OCI-LY3 (cell line): ENCODE data around the gene SUCLG2.

Source experiments
- H2AFZ ChIP-seq: fragments of 200-600, 300-600 bp; shearing (Covaris generic); 2 replicates; pipeline ENCODE4 v1.6.0; 2014; ENCODE audit warnings: antibody characterized with exemption, low read depth, low read length
- H3K27ac ChIP-seq: fragments of 200-600, 300-600 bp; sonication (generic); 2 replicates; pipeline ENCODE4 v1.5.1; 2014; ENCODE audit warnings: mild to moderate bottlenecking, low read length, moderate library complexity, mixed read lengths
- H3K27me3 ChIP-seq: fragments of 200-600, 300-600 bp; sonication (generic); 2 replicates; pipeline ENCODE4 v1.6.1; 2014; ENCODE audit warnings: low read depth, low read length, mixed read lengths
- H3K36me3 ChIP-seq: fragments of 200-600, 300-600 bp; sonication (generic); replicated peaks from 2 replicates; pipeline ENCODE3; 2014; ENCODE audit warnings: low read depth, low read length, mixed read lengths
- H3K4me1 ChIP-seq: fragments of 300-600, 200-600 bp; sonication (generic); 2 replicates; pipeline ENCODE4 v1.6.1; 2014; ENCODE audit warnings: low read length, mixed read lengths
- H3K4me2 ChIP-seq: fragments of 200-600, 300-600 bp; sonication (generic); 2 replicates; pipeline ENCODE4 v1.6.1; 2014; ENCODE audit warnings: low read length, mixed read lengths
- H3K4me3 ChIP-seq: fragments of 300-600, 200-600 bp; sonication (generic); 2 replicates; pipeline ENCODE4 v1.5.1; 2014; ENCODE audit warnings: antibody characterized with exemption, mild to moderate bottlenecking, low read length, moderate library complexity
- H3K79me2 ChIP-seq: fragments of 300-600, 200-600 bp; shearing (Covaris generic); 2 replicates; pipeline ENCODE4 v1.6.1; 2014; ENCODE audit warnings: mild to moderate bottlenecking, low read length, mixed read lengths
- H3K9ac ChIP-seq: fragments of 300-600, 200-600 bp; shearing (Covaris generic); 2 replicates; pipeline ENCODE4 v1.6.0; 2014; ENCODE audit warnings: mild to moderate bottlenecking, low read length, moderate library complexity
- H3K9me3 ChIP-seq: fragments of 200-600, 300-600 bp; shearing (Covaris generic); 2 replicates; pipeline ENCODE4 v1.6.1; 2014; ENCODE audit warnings: low read length, mixed read lengths; ENCODE audit not compliant: insufficient read depth
- H4K20me1 ChIP-seq: fragments of 200-600, 300-600 bp; sonication (generic); 2 replicates; pipeline ENCODE4 v1.6.1; 2016; ENCODE audit warnings: low read length, mixed read lengths; ENCODE audit not compliant: insufficient read depth
- CTCF ChIP-seq: fragments of 200-600, 300-600 bp; sonication (generic); IDR thresholded peaks from 2 replicates; pipeline ENCODE4 v1.5.1; 2014; ENCODE audit warnings: antibody characterized with exemption, low read length, low read depth
- EZH2phosphoT487 ChIP-seq: fragments of 200-600 bp; shearing (Covaris generic); IDR thresholded peaks from 2 replicates; pipeline ENCODE4 v1.6.1; 2018; ENCODE audit warnings: antibody characterized with exemption, mixed run types, low read depth

The SUCLG2 gene

GRCh38 chr3:67381667-67382272 lies 272.6 kb downstream of the SUCLG2 start:
- no peak for TF ChIP-seq EZH2phosphoT487
- peak; percentile 80 for TF ChIP-seq CTCF

GRCh38 chr3:67380118-67380517 lies 274.3 kb downstream of the SUCLG2 start:
- H4K20me1 ChIP-seq = peaks cover 13% of the 10 kb centered on the region; the same call in 1 of the 2 replicates
- no peak overlapping the region for H2AFZ ChIP-seq
- no peaks in the 10 kb centered on the region for H3K9me3 ChIP-seq
- H3K79me2 ChIP-seq = no peaks in the 10 kb centered on the region
- H3K4me2 ChIP-seq = no peak overlapping the region
- H3K27me3 ChIP-seq = no peaks in the 10 kb centered on the region
- no peak overlapping the region for H3K9ac ChIP-seq
- H3K4me1 ChIP-seq = no peaks in the 10 kb centered on the region
- H3K36me3 ChIP-seq = peaks cover 6% of the 10 kb centered on the region
- no peak overlapping the region for H3K4me3 ChIP-seq
- no peak for TF ChIP-seq EZH2phosphoT487
- no peak for TF ChIP-seq CTCF
- H3K27ac ChIP-seq = no peak overlapping the region

More at GRCh38 chr3:67381667-67382272, 272.6 kb downstream of the SUCLG2 start:
- no peak overlapping the region for H3K9ac ChIP-seq
- H4K20me1 ChIP-seq = peaks cover 17% of the 10 kb centered on the region; the same call in 1 of the 2 replicates
- H3K27ac ChIP-seq = no peak overlapping the region
- H3K4me3 ChIP-seq = no peak overlapping the region
- peaks cover 9% of the 10 kb centered on the region for H3K36me3 ChIP-seq
- no peaks in the 10 kb centered on the region for H3K27me3 ChIP-seq
- H3K79me2 ChIP-seq = no peaks in the 10 kb centered on the region
- no peak overlapping the region for H3K4me2 ChIP-seq
- peaks cover 2% of the 10 kb centered on the region; the same call in 1 of the 2 replicates for H3K9me3 ChIP-seq
- H3K4me1 ChIP-seq = peaks cover 6% of the 10 kb centered on the region
- no peak overlapping the region for H2AFZ ChIP-seq

- Histone ChIP-seq H3K9ac (no peak overlapping the region), H3K4me2 (no peak overlapping the region), H3K27ac (no peak overlapping the region), H4K20me1 (peaks cover 5% of the 10 kb centered on the region; the same call in 1 of the 2 replicates), H3K4me3 (no peak overlapping the region), H3K4me1 (no peaks in the 10 kb centered on the region), H3K27me3 (no peaks in the 10 kb centered on the region), H3K79me2 (no peaks in the 10 kb centered on the region), H3K36me3 (peaks cover 7% of the 10 kb centered on the region), H2AFZ (no peak overlapping the region), H3K9me3 (no peaks in the 10 kb centered on the region)
- TF ChIP-seq CTCF (no peak), EZH2phosphoT487 (no peak)
Observed at GRCh38 chr3:67377299-67377698, 277.1 kb downstream of the SUCLG2 start.

- Histone ChIP-seq H3K9me3 (no peaks in the 10 kb centered on the region), H3K9ac (no peak overlapping the region), H2AFZ (no peak overlapping the region), H3K4me2 (no peak overlapping the region), H3K4me3 (no peak overlapping the region), H3K4me1 (no peaks in the 10 kb centered on the region), H3K36me3 (peaks cover 11% of the 10 kb centered on the region), H3K79me2 (no peaks in the 10 kb centered on the region), H4K20me1 (no peaks in the 10 kb centered on the region), H3K27ac (no peak overlapping the region), H3K27me3 (no peaks in the 10 kb centered on the region)
- no peak for TF ChIP-seq CTCF
- no peak for TF ChIP-seq EZH2phosphoT487
Observed at GRCh38 chr3:67376416-67376815, 278.0 kb downstream of the SUCLG2 start.
